NK-92 treated with Interleukin-12 subunit alpha and Interleukin-12 subunit beta, amount 100 ng/mL, for 24 hours (cell line): Measurements from ENCODE around the gene SPANXA1.
"Not testable (repeated sequence)": the region's sequence is repeated elsewhere in the genome, so short reads cannot be mapped to it uniquely, and the experiment has no call there.

ENCODE experiments used
- DNase-seq: peaks from one replicate; lab custom pipeline; 2025; lab: John Stamatoyannopoulos, UW

SPANXA1 gene

GRCh38 chrX:141584638-141585037 is at the start of gene SPANXA1:
TSS of gene SPANXA1 (minus strand) at chrX:141584738. CDS start at chrX:141584678, 60 bp downstream.
- not testable (repeated sequence) for DNase-seq

DNA sequence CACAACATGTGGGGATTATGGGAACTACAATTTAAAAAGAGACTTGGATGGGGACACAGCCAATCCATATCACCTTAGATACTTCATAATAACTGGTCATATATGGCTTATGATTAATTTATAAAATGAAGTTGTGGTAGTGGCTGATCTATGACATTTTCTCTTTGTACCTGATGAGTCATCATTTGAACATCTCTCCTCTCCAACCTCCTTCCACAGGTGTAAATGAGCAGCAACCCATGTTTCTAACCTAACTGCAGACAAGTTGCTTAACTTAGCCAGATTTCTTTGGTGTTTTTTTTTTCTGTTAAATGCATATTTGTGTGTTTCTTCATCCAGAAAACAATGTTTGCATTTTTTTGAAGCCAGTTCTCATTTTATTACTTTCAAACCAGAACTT is 47.6 kb upstream of the SPANXA1 start:
- DNase-seq: no peak

DNA sequence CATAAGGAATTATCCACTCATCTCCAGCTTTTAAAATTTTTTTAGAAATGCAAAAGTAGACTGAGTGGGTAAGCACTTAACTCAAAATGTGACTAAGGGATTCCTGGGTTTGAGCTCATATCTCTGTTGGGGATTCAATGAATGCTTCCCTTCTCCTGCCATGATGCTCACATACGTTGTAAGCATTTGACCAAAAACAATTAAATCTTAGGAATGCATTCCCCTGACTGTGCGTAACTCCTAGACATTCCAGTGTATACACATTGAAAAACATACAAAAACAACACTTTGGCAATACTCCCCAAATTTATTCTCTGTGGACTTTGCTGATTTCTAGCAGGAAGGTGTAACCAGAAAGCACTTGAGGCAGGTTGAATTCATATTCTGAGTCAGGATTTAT is 34.8 kb upstream of the SPANXA1 start:
- DNase-seq: no peak

- no peak for DNase-seq
Measured at GRCh38 chrX:141609111-141609510, 24.6 kb upstream of the SPANXA1 start.

- not testable (repeated sequence) for DNase-seq
Measured at GRCh38 chrX:141589408-141589807, 4.9 kb upstream of the SPANXA1 start, which contains the start of gene SPANXA2. TSS of gene SPANXA2 (plus strand) at chrX:141589708. CDS start at chrX:141589768, 60 bp downstream.

DNA sequence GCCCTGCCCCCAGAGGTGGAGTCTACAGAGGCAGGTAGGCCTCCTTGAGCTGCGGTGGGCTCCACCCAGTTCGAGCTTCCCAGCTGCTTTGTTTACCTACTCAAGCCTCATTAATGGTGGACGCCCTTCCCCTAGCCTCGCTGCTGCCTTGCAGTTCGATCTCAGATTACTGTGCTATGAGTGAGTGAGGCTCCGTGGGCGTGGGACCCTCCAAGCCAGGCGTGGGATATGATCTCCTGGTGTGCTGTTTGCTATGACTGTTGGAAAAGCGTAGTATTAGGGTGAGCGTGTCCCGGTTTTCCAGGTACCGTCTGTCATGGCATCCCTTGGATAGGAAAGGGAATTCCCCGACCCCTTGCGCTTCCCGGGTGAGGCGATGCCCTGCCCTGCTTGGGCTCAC is 42.0 kb downstream of the SPANXA1 start:
- DNase-seq: not testable (repeated sequence)
